ENCODE results near the gene LRBA.
"Not testable (repeated sequence)": the region's sequence is repeated elsewhere in the genome, so short reads cannot be mapped to it uniquely, and the experiment has no call there.

Gene LRBA

GRCh38 chr4:150578745-150579501 is 436.2 kb downstream of the LRBA start:
- no peak for DNase-seq (ENCODE audit: low read depth in 2 of 3, low spot score in 1 of 3)

GRCh38 chr4:150577796-150578195 is 437.3 kb downstream of the LRBA start:
- DNase-seq (ENCODE audit: low read depth in 2 of 3, low spot score in 1 of 3): no peak

- no peak for DNase-seq (ENCODE audit: low read depth in 2 of 3, low spot score in 1 of 3)
These were observed 440.4 kb downstream of the LRBA start for GRCh38 chr4:150574678-150575077.

GRCh38 chr4:150573534-150573933 is 441.6 kb downstream of the LRBA start:
- no peak for DNase-seq (ENCODE audit: low read depth in 2 of 3, low spot score in 1 of 3)

- DNase-seq (ENCODE audit: low read depth in 2 of 3, low spot score in 1 of 3): no peak
These were observed 442.2 kb downstream of the LRBA start for GRCh38 chr4:150572704-150573504.

GRCh38 chr4:150570862-150571261 is 444.2 kb downstream of the LRBA start:
- no peak for DNase-seq (ENCODE audit: low read depth in 2 of 3, low spot score in 1 of 3)

- DNase-seq (ENCODE audit: low read depth in 2 of 3, low spot score in 1 of 3): no peak
These were observed 445.0 kb downstream of the LRBA start for GRCh38 chr4:150569998-150570535.

- no peak for DNase-seq (ENCODE audit: low read depth in 2 of 3, low spot score in 1 of 3)
These were observed 445.6 kb downstream of the LRBA start for GRCh38 chr4:150569384-150569987.

GRCh38 chr4:150567070-150567469 is 448.0 kb downstream of the LRBA start:
- DNase-seq (ENCODE audit: low read depth in 2 of 3, low spot score in 1 of 3): no peak

GRCh38 chr4:150564967-150565366 is 450.1 kb downstream of the LRBA start:
- not testable (repeated sequence) for DNase-seq (ENCODE audit: low read depth in 2 of 3, low spot score in 1 of 3)

- DNase-seq (ENCODE audit: low read depth in 2 of 3, low spot score in 1 of 3): no peak
These were observed 452.3 kb downstream of the LRBA start for GRCh38 chr4:150562751-150563150.

- no peak for DNase-seq (ENCODE audit: low read depth in 2 of 3, low spot score in 1 of 3)
These were observed 452.8 kb downstream of the LRBA start for GRCh38 chr4:150562250-150562649.

GRCh38 chr4:150561143-150561737 is 453.8 kb downstream of the LRBA start:
- DNase-seq (ENCODE audit: low read depth in 2 of 3, low spot score in 1 of 3): no peak

GRCh38 chr4:150557811-150558210 is 457.3 kb downstream of the LRBA start:
- not testable (repeated sequence) for DNase-seq (ENCODE audit: low read depth in 2 of 3, low spot score in 1 of 3)

- DNase-seq (ENCODE audit: low read depth in 2 of 3, low spot score in 1 of 3): no peak
These were observed 467.8 kb downstream of the LRBA start for GRCh38 chr4:150547154-150547838.

- no peak for DNase-seq (ENCODE audit: low read depth in 2 of 3, low spot score in 1 of 3)
These were observed 468.8 kb downstream of the LRBA start for GRCh38 chr4:150546286-150546685.

- no peak for DNase-seq (ENCODE audit: low read depth in 2 of 3, low spot score in 1 of 3)
These were observed 472.0 kb downstream of the LRBA start for GRCh38 chr4:150543042-150543441.

GRCh38 chr4:150541681-150542080 is 473.4 kb downstream of the LRBA start:
- no peak for DNase-seq (ENCODE audit: low read depth in 2 of 3, low spot score in 1 of 3)

GRCh38 chr4:150540959-150541360 is 474.1 kb downstream of the LRBA start:
- no peak for DNase-seq (ENCODE audit: low read depth in 2 of 3, low spot score in 1 of 3)

GRCh38 chr4:150540536-150540935 is 474.5 kb downstream of the LRBA start:
- DNase-seq (ENCODE audit: low read depth in 2 of 3, low spot score in 1 of 3): no peak

GRCh38 chr4:150537911-150538310 is 477.2 kb downstream of the LRBA start:
- not testable (repeated sequence) for DNase-seq (ENCODE audit: low read depth in 2 of 3, low spot score in 1 of 3)
